Fibroblast of lung (primary cell): Measurements from ENCODE around the gene CYP3A5. TPM values are rescaled to one million over a fixed set of nuclear protein-coding genes. Genes with fewer than 3 reads are reported as not detected.
"Not testable (repeated sequence)": the region's sequence is repeated elsewhere in the genome, so short reads cannot be mapped to it uniquely, and the experiment has no call there.

Experiments
- DNase-seq, 2 donors: peaks; one replicate each; pipeline versions ENCODE4 v3.0.0 to v3.0.0-alpha.2; 2010; ENCODE audit warnings: low read depth in 2 of 2
- H2AFZ ChIP-seq: 2 replicates; pipeline ENCODE4 v1.5.1; 2012; ENCODE audit warnings: low read length, control low read depth, inconsistent platforms
- H3K27ac ChIP-seq: 2 replicates; pipeline ENCODE4 v1.5.1; 2011; ENCODE audit warnings: low read length, control low read depth; ENCODE audit not compliant: insufficient read depth
- H3K27me3 ChIP-seq: 2 replicates; pipeline ENCODE4 v1.5.1; 2011; ENCODE audit warnings: mild to moderate bottlenecking, low read length; ENCODE audit not compliant: control insufficient read depth, insufficient read depth
- H3K36me3 ChIP-seq: 2 replicates; pipeline ENCODE4 v1.5.1; 2011; ENCODE audit warnings: low read length; ENCODE audit not compliant: control insufficient read depth, insufficient read depth
- H3K4me1 ChIP-seq: 2 replicates; pipeline ENCODE4 v1.5.1; 2011; ENCODE audit warnings: low read length; ENCODE audit not compliant: control insufficient read depth, insufficient read depth; ENCODE audit errors: extremely low read depth
- H3K4me2 ChIP-seq: 2 replicates; pipeline ENCODE4 v1.5.1; 2011; ENCODE audit warnings: low read length, control low read depth; ENCODE audit not compliant: insufficient read depth; ENCODE audit errors: extremely low read depth
- H3K4me3 ChIP-seq, 4 experiments: fragments of 200-600 bp in 1 of 4; sonication (generic) in 1 of 4; replicated peaks in 1 of 4; 2 replicates each; pipeline ENCODE4 v1.5.1; 2011 to 2016; ENCODE audit warnings: low read length in 4 of 4, low read depth in 3 of 4, mild to moderate bottlenecking in 3 of 4, control low read depth in 2 of 4, inconsistent platforms in 1 of 4, mixed read lengths in 1 of 4; ENCODE audit not compliant: insufficient read depth in 1 of 4; ENCODE audit errors: control extremely low read depth in 1 of 4
- H3K79me2 ChIP-seq: 2 replicates; pipeline ENCODE4 v1.5.1; 2012; ENCODE audit warnings: mild to moderate bottlenecking, low read length, inconsistent platforms; ENCODE audit not compliant: control insufficient read depth, insufficient read depth
- H3K9ac ChIP-seq: 2 replicates; pipeline ENCODE4 v1.5.1; 2011; ENCODE audit warnings: mild to moderate bottlenecking, low read length, control low read depth; ENCODE audit not compliant: insufficient read depth
- H3K9me3 ChIP-seq: 2 replicates; pipeline ENCODE4 v1.5.1; 2012; ENCODE audit warnings: low read depth, low read length; ENCODE audit not compliant: control insufficient read depth, insufficient read depth
- H4K20me1 ChIP-seq: 2 replicates; pipeline ENCODE4 v1.5.1; 2011; ENCODE audit warnings: low read length; ENCODE audit not compliant: control insufficient read depth, insufficient read depth; ENCODE audit errors: extremely low read depth
- EZH2 ChIP-seq: IDR thresholded peaks from 2 replicates; pipeline ENCODE4 v1.5.1; 2012; ENCODE audit warnings: low read length, control low read depth, mild to moderate bottlenecking; ENCODE audit errors: missing control alignments
- polyA plus RNA-seq, 2 donors: library from polyadenylated mRNA; depleted of rRNA in 1 of 2; stranded (reverse) in 1 of 2; unstranded in 1 of 2; fragments of >200 nt; gene quantifications; 2 replicates each; pipeline ENCODE4 v1.2.1, GENCODE V29; 2011 to 2012; ENCODE audit warnings: missing spikeins in 1 of 2
- total RNA-seq: library from RNA; depleted of rRNA; stranded (reverse); fragments of >200 nt; gene quantifications from 2 replicates; pipeline ENCODE4 v1.2.1, GENCODE V29; 2014
- TF ChIP-seq, protein P1 (sequence below), 2 donors: IDR thresholded peaks in 1 of 2; conservative IDR thresholded peaks in 1 of 2; 1 replicate in 1 of 2; 2 replicates in 1 of 2; pipeline ENCODE4 v1.5.1; 2011 to 2012; ENCODE audit warnings: low read length in 2 of 2, control low read depth in 1 of 2, inconsistent platforms in 1 of 2, low read depth in 1 of 2, mild to moderate bottlenecking in 1 of 2

CYP3A5 gene
- total and polyA plus RNA-seq, 2 donors (not counting 1 experiment from before 2014, with no cell fraction given): 1.9 to 12.4 TPM

DNA sequence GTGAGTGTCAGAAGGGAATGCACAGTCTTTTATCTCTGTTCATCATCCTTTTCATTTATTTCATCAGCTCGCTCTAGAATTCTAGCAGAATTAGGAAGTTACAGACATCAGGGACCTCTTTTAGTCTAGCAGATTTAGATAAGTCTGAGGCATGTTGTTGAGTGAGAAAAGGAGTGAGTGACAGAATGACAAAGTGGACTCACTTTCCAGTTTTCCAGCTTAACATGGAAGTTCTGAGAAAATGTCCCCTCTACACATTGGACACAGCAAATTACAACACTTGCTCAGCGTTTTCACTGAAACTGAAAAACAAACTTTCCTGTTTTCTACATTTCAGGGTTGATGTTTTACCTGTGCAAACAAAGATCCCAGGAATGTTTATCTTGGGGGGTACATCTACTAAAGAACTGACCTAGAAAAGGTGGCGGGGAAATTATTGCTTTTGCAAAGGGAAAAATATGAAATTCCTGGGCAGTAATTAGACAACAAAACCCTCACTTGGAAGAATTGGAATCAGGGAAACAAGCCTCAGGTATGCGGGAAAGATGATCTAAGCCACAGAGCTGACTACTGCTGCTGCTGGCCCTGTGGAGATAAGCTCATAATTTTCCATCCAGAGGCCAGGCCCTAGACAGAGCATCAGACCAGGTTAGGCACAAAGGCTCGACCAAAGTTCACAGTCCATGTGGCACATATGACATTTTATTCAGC, 14.6 kb upstream of the CYP3A5 start:
- H3K4me2 ChIP-seq: no peak overlapping the region
- H3K9ac ChIP-seq: no peak overlapping the region
- no peaks in the 10 kb centered on the region for H4K20me1 ChIP-seq
- no peaks in the 10 kb centered on the region for H3K36me3 ChIP-seq
- H3K4me1 ChIP-seq: no peaks in the 10 kb centered on the region
- H3K4me3 ChIP-seq: no peak overlapping the region
- no peak overlapping the region for H2AFZ ChIP-seq
- H3K27me3 ChIP-seq: no peaks in the 10 kb centered on the region
- no peak for TF ChIP-seq EZH2
- TF ChIP-seq, protein P1, sequence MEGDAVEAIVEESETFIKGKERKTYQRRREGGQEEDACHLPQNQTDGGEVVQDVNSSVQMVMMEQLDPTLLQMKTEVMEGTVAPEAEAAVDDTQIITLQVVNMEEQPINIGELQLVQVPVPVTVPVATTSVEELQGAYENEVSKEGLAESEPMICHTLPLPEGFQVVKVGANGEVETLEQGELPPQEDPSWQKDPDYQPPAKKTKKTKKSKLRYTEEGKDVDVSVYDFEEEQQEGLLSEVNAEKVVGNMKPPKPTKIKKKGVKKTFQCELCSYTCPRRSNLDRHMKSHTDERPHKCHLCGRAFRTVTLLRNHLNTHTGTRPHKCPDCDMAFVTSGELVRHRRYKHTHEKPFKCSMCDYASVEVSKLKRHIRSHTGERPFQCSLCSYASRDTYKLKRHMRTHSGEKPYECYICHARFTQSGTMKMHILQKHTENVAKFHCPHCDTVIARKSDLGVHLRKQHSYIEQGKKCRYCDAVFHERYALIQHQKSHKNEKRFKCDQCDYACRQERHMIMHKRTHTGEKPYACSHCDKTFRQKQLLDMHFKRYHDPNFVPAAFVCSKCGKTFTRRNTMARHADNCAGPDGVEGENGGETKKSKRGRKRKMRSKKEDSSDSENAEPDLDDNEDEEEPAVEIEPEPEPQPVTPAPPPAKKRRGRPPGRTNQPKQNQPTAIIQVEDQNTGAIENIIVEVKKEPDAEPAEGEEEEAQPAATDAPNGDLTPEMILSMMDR (conservative IDR thresholded peaks at IDR 0.05 in 1 of 2, IDR thresholded peaks at IDR 0.05 in 1 of 2; ENCODE audit: low read depth in 1 of 2, low read length in 2 of 2): no peak
- no peaks in the 10 kb centered on the region for H3K9me3 ChIP-seq
- H3K27ac ChIP-seq: no peak overlapping the region
- DNase-seq: no peak
- no peaks in the 10 kb centered on the region for H3K79me2 ChIP-seq

GRCh38 chr7:99693427-99694200, 13.8 kb upstream of the CYP3A5 start:
- H2AFZ ChIP-seq: no peak overlapping the region
- H3K9ac ChIP-seq: no peak overlapping the region
- TF ChIP-seq EZH2: no peak
- TF ChIP-seq, protein P1 (conservative IDR thresholded peaks at IDR 0.05 in 1 of 2, IDR thresholded peaks at IDR 0.05 in 1 of 2; ENCODE audit: low read depth in 1 of 2, low read length in 2 of 2): no peak
- no peak overlapping the region for H3K4me3 ChIP-seq
- no peaks in the 10 kb centered on the region for H4K20me1 ChIP-seq
- H3K4me1 ChIP-seq: no peaks in the 10 kb centered on the region
- DNase-seq: no peak
- H3K9me3 ChIP-seq: no peaks in the 10 kb centered on the region
- no peaks in the 10 kb centered on the region for H3K27me3 ChIP-seq
- no peak overlapping the region for H3K4me2 ChIP-seq
- H3K36me3 ChIP-seq: no peaks in the 10 kb centered on the region
- H3K79me2 ChIP-seq: no peaks in the 10 kb centered on the region
- no peak overlapping the region for H3K27ac ChIP-seq

- TF ChIP-seq, protein P1 (conservative IDR thresholded peaks at IDR 0.05 in 1 of 2, IDR thresholded peaks at IDR 0.05 in 1 of 2; ENCODE audit: low read depth in 1 of 2, low read length in 2 of 2): no peak
- no peak for TF ChIP-seq EZH2
- no peaks in the 10 kb centered on the region for H4K20me1 ChIP-seq
- H3K9ac ChIP-seq: no peak overlapping the region
- DNase-seq: no peak
- no peak overlapping the region for H3K27ac ChIP-seq
- H2AFZ ChIP-seq: no peak overlapping the region
- no peak overlapping the region for H3K4me2 ChIP-seq
- H3K79me2 ChIP-seq: no peaks in the 10 kb centered on the region
- H3K9me3 ChIP-seq: no peaks in the 10 kb centered on the region
- H3K4me3 ChIP-seq: no peak overlapping the region
- H3K36me3 ChIP-seq: no peaks in the 10 kb centered on the region
- H3K27me3 ChIP-seq: no peaks in the 10 kb centered on the region
- no peaks in the 10 kb centered on the region for H3K4me1 ChIP-seq
These were observed 13.3 kb upstream of the CYP3A5 start for GRCh38 chr7:99693100-99693426.

DNA sequence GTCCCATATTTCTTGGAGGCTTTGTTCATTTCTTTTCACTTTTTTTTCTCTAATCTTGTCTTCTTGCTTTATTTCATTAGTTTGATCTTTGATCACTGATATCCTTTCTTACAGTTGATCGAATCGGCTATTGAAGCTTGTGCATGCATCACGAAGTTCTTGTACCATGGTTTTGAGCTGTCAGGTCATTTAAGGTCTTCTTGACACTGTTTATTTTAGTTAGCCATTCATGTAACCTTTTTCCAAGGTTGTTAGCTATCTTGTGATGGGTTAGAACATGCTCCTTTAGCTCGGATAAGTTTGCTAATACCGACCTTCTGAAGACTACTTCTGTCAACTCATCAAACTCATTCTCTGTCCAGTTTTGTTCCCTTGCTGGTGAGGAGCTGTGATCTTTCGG, 12.8 kb upstream of the CYP3A5 start:
- not testable (repeated sequence) for H3K4me3 ChIP-seq, H3K27ac ChIP-seq, H3K9ac ChIP-seq, H2AFZ ChIP-seq, H3K27me3 ChIP-seq, H3K9me3 ChIP-seq, H3K79me2 ChIP-seq, H3K36me3 ChIP-seq, H3K4me2 ChIP-seq, H3K4me1 ChIP-seq, DNase-seq, H4K20me1 ChIP-seq
